Measurements from ENCODE around the gene DDX31.

GRCh38 chr9:132641216-132641615 lies 28.6 kb downstream of the DDX31 start:
- TF ChIP-seq CTCF (IDR thresholded peaks at IDR 0.05): no peak
- no peak for TF ChIP-seq GABPB1 (CRISPR knock-in tag; IDR thresholded peaks at IDR 0.05)
- TF ChIP-seq CREB1 (CRISPR knock-in tag; IDR thresholded peaks at IDR 0.05): no peak
- TF ChIP-seq MAX (CRISPR knock-in tag; IDR thresholded peaks at IDR 0.05): no peak
- TF ChIP-seq CBFB (CRISPR knock-in tag; IDR thresholded peaks at IDR 0.05; ENCODE audit: low read depth): no peak
- no peak for TF ChIP-seq ATF2 (CRISPR knock-in tag; IDR thresholded peaks at IDR 0.05; ENCODE audit: borderline replicate concordance, low read depth)
- no peak for TF ChIP-seq USF2 (CRISPR knock-in tag; IDR thresholded peaks at IDR 0.05)

All from WTC11 (cell line).